Measurements from ENCODE around the gene BCAR3. TPM values are rescaled to one million over a fixed set of nuclear protein-coding genes. Genes with fewer than 3 reads are reported as not detected.

BCAR3 gene
- polyA plus RNA-seq, 2 of the 4 experiments (the other 2 are of a cell fraction): 31.6 to 33.4 TPM

- DNase-seq (ENCODE audit: low read depth in 1 of 2, low spot score in 1 of 2) (peak; percentile 48 to 69), FAIRE-seq (no peak), ATAC-seq (peak in 1 of 2 experiments; percentile 16; a peak in 2 of 6 replicates)
- ChIA-PET CTCF (interaction anchor here (0.7 to 4.3 kb wide), 5 partner anchors 11 to 228 kb away, joined by 3 to 15 read pairs (median 3); no protein-coding TSS in a partner anchor), POLR2A (interaction anchor here (1.0 to 1.3 kb wide), 2 partner anchors 8 to 230 kb away, joined by 3 to 5 read pairs; no protein-coding TSS in a partner anchor)
- peak; percentile 65 for TF ChIP-seq MAFK (IDR thresholded peaks at IDR 0.05; ENCODE audit: partially characterized antibody)
- 0 out of 2 replicates have a peak, but pooled peaks have one; percentile 59 for TF ChIP-seq HOXB13 (CRISPR knock-in tag; IDR thresholded peaks at IDR 0.05; ENCODE audit: low read depth)
- TF ChIP-seq CBX8 (IDR thresholded peaks at IDR 0.05): no peak
- TF ChIP-seq FOSL2 (IDR thresholded peaks at IDR 0.05): peak; percentile 16; the same call in 1 of the 2 replicates
- TF ChIP-seq FOSL2 (CRISPR knock-in tag; IDR thresholded peaks at IDR 0.05): peak; percentile 89
- TF ChIP-seq ELK1 (IDR thresholded peaks at IDR 0.05; ENCODE audit: low read depth, low read length): no peak
- TF ChIP-seq GATA3 (IDR thresholded peaks at IDR 0.05; ENCODE audit: borderline replicate concordance): 0 out of 2 replicates have a peak, but pooled peaks have one; percentile 38
- no peak for TF ChIP-seq CBX2 (IDR thresholded peaks at IDR 0.05; ENCODE audit: borderline replicate concordance, low read depth)
- no peak for TF ChIP-seq RCOR1 (IDR thresholded peaks at IDR 0.05; ENCODE audit: low read depth, low read length)
- TF ChIP-seq EHF (CRISPR knock-in tag; IDR thresholded peaks at IDR 0.05): no peak
- 0 out of 2 replicates have a peak, but pooled peaks have one; percentile 37 for TF ChIP-seq E2F6 (IDR thresholded peaks at IDR 0.05; ENCODE audit: borderline replicate concordance, low read depth)
- TF ChIP-seq NFE2L2 (conservative IDR thresholded peaks at IDR 0.05; ENCODE audit: low read length): peak; percentile 5; the same call in 1 of the 2 replicates
- peak; percentile 75 for TF ChIP-seq MAX (IDR thresholded peaks at IDR 0.05)
- Histone ChIP-seq H3K4me2 (peak overlapping the region; percentile 73), H3K27ac (peak overlapping the region; percentile 99), H3K4me1 (peaks cover 84% of the 10 kb centered on the region), H3K9me3 (no peaks in the 10 kb centered on the region), H3K4me3 (peak overlapping the region; percentile 5; the same call in 1 of the 3 replicates)
- WGBS (ENCODE audit: missing lambda C conversion rate): 3% methylated on average over 4 of the region's 10 CpGs
These were observed 66.0 kb downstream of the BCAR3 start for GRCh38 chr1:93615582-93616150.

DNA sequence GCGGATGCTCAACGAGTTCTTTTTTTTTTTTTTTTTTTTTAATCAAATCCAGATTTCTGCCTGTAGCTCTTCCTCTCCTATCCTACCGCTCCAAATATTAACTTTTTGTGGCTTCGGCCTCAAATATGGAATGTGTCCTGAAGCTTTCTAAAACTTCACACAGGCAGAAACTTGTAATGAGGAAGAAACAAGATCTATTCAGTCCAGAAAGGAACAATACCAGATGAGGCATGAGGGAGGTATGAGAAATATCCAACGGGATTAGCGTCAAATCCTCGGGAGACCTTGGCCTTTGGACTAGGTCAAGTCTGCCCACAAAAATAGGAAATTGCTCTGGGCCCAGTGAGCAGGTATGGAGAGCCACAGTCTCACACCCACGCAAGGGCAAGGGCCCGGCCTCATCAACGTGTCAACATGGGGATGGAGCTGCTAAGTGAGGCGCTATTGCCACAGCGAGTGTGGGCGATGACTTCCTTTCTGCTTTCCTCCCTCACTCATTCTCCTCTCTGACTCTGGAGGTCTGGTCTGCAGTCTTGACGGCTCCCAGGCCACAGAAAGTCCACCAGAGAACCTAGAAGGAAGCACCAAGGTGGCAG is 66.6 kb downstream of the BCAR3 start:
- peak overlapping the region; percentile 73 for H3K4me2 ChIP-seq
- H3K9me3 ChIP-seq: no peaks in the 10 kb centered on the region
- H3K27ac ChIP-seq: peak overlapping the region; percentile 99
- FAIRE-seq: no peak
- peaks cover 82% of the 10 kb centered on the region for H3K4me1 ChIP-seq
- no peak for DNase-seq (ENCODE audit: low read depth in 1 of 2, low spot score in 1 of 2)
- WGBS (ENCODE audit: missing lambda C conversion rate): 76% methylated on average over 14 of the region's 14 CpGs
- ATAC-seq: no peak
- ChIA-PET CTCF (interaction anchor here (0.6 to 4.3 kb wide), 8 partner anchors 12 to 229 kb away, joined by 3 to 15 read pairs (median 5); no protein-coding TSS in a partner anchor), POLR2A (interaction anchor here (0.6 to 1.3 kb wide), 2 partner anchors 231 to 796 kb away, joined by 5 to 7 read pairs; no protein-coding TSS in a partner anchor)
- TF ChIP-seq ZNF302 (CRISPR knock-in tag; IDR thresholded peaks at IDR 0.05) (no peak), MAZ (IDR thresholded peaks at IDR 0.05; ENCODE audit: borderline replicate concordance, low read depth, low read length) (no peak), JUN (IDR thresholded peaks at IDR 0.05) (no peak), HOXB13 (CRISPR knock-in tag; IDR thresholded peaks at IDR 0.05; ENCODE audit: low read depth) (no peak), SMC3 (IDR thresholded peaks at IDR 0.05) (no peak), RNF2 (IDR thresholded peaks at IDR 0.05; ENCODE audit: borderline replicate concordance, low read depth) (no peak)
- TF ChIP-seq, protein P1, sequence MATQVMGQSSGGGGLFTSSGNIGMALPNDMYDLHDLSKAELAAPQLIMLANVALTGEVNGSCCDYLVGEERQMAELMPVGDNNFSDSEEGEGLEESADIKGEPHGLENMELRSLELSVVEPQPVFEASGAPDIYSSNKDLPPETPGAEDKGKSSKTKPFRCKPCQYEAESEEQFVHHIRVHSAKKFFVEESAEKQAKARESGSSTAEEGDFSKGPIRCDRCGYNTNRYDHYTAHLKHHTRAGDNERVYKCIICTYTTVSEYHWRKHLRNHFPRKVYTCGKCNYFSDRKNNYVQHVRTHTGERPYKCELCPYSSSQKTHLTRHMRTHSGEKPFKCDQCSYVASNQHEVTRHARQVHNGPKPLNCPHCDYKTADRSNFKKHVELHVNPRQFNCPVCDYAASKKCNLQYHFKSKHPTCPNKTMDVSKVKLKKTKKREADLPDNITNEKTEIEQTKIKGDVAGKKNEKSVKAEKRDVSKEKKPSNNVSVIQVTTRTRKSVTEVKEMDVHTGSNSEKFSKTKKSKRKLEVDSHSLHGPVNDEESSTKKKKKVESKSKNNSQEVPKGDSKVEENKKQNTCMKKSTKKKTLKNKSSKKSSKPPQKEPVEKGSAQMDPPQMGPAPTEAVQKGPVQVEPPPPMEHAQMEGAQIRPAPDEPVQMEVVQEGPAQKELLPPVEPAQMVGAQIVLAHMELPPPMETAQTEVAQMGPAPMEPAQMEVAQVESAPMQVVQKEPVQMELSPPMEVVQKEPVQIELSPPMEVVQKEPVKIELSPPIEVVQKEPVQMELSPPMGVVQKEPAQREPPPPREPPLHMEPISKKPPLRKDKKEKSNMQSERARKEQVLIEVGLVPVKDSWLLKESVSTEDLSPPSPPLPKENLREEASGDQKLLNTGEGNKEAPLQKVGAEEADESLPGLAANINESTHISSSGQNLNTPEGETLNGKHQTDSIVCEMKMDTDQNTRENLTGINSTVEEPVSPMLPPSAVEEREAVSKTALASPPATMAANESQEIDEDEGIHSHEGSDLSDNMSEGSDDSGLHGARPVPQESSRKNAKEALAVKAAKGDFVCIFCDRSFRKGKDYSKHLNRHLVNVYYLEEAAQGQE (IDR thresholded peaks at IDR 0.05): no peak
- H3K4me3 ChIP-seq: no peak overlapping the region; the same call in 2 of the 3 replicates

All from A549 (cell line).